ENCODE results near the gene ACTG2. TPM values are rescaled to one million over a fixed set of nuclear protein-coding genes. Genes with fewer than 3 reads are reported as not detected.

Gene ACTG2
- total RNA-seq, 4 donors from 2014 or later, result 171 to 1,273 (median 578) TPM

DNA sequence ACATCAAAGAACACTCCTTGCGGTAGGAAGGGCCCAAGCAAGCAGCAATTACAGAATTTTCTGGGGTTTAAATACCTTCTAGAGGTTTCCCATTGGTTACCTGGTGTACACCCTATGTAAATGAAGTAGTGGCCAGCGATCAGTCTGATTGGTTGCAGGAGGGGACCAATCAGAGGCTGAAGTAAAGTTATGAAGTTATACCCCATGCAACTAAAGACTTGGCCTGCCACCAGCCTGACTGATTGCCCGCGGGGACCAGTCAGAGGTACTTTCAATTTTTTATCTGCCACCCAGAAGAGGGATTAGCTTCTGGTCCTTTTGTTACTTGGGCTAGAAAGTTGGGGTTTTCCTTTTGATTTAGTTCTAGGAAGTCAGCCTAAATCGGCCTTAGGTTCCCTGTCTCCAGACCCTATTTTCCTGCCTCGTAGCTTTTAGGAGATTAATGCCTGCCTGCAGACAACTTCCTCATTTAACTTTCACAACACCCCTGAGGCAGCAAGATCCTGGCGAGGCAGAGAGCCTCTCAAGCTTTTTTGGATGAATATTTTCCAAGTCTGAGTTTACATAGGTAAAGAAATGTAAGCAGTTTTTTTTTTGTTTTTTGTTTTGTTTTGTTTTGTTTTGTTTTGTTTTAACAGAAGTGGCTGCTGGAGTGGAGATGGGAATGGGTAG, 32.4 kb downstream of the ACTG2 start:
- H3K4me3 ChIP-seq, result no peak overlapping the region
- no peaks in the 10 kb centered on the region for H3K36me3 ChIP-seq
- TF ChIP-seq, protein P1, sequence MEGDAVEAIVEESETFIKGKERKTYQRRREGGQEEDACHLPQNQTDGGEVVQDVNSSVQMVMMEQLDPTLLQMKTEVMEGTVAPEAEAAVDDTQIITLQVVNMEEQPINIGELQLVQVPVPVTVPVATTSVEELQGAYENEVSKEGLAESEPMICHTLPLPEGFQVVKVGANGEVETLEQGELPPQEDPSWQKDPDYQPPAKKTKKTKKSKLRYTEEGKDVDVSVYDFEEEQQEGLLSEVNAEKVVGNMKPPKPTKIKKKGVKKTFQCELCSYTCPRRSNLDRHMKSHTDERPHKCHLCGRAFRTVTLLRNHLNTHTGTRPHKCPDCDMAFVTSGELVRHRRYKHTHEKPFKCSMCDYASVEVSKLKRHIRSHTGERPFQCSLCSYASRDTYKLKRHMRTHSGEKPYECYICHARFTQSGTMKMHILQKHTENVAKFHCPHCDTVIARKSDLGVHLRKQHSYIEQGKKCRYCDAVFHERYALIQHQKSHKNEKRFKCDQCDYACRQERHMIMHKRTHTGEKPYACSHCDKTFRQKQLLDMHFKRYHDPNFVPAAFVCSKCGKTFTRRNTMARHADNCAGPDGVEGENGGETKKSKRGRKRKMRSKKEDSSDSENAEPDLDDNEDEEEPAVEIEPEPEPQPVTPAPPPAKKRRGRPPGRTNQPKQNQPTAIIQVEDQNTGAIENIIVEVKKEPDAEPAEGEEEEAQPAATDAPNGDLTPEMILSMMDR (IDR thresholded peaks at IDR 0.05), result no peak
- no peak for TF ChIP-seq POLR2A (IDR thresholded peaks at IDR 0.05)
- no peaks in the 10 kb centered on the region for H3K9me3 ChIP-seq
- H3K4me1 ChIP-seq, result peaks cover 0 to 13% of the 10 kb centered on the region in 2 donors
- H3K27me3 ChIP-seq, result no peaks in the 10 kb centered on the region
- H3K27ac ChIP-seq, result no peak overlapping the region
- no peak for DNase-seq
- intact Hi-C loops (cut with DNase I; ENCODE audit: low total_unique reads), result no loop called here

DNA sequence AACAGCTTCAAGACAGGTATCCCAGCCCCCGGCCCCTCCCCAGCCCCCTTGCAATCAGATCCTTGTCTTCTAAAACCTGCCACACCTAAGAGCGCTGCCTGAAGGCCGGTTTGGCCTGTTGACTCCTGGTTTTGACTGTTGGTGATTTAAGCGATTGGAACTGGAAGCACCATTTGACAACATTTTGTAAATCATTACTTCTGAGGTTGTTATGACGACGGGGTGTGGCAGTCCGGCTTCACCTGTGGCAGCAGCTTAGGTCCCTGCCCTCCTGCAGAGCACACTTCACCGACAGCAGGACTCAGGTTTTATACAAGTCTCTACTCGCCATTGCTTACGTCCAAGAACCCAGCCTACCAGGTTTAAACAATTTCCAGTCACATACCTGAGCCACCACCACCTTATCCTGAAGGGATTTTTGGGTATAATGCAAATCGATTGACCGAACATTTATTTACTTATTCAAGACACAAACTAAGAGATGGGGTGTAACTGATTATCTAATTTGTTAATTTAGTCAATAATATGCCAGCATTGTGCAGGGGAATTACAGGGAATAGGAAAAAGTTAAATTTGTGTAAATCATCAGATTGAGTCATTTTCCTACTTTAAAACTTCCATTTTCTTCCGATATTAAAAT, 33.2 kb downstream of the ACTG2 start:
- intact Hi-C loops (cut with DNase I; ENCODE audit: low total_unique reads), result no loop called here
- H3K4me1 ChIP-seq, result peaks cover 0 to 13% of the 10 kb centered on the region in 2 donors
- peak overlapping the region; percentile 87 to 93 for H3K4me3 ChIP-seq
- TF ChIP-seq, protein P1 (IDR thresholded peaks at IDR 0.05), result no peak
- no peak for TF ChIP-seq POLR2A (IDR thresholded peaks at IDR 0.05)
- peak overlapping the region; percentile 93 to 97 for H3K27ac ChIP-seq
- H3K27me3 ChIP-seq, result no peaks in the 10 kb centered on the region
- H3K9me3 ChIP-seq, result no peaks in the 10 kb centered on the region
- H3K36me3 ChIP-seq, result no peaks in the 10 kb centered on the region
- no peak for DNase-seq

DNA sequence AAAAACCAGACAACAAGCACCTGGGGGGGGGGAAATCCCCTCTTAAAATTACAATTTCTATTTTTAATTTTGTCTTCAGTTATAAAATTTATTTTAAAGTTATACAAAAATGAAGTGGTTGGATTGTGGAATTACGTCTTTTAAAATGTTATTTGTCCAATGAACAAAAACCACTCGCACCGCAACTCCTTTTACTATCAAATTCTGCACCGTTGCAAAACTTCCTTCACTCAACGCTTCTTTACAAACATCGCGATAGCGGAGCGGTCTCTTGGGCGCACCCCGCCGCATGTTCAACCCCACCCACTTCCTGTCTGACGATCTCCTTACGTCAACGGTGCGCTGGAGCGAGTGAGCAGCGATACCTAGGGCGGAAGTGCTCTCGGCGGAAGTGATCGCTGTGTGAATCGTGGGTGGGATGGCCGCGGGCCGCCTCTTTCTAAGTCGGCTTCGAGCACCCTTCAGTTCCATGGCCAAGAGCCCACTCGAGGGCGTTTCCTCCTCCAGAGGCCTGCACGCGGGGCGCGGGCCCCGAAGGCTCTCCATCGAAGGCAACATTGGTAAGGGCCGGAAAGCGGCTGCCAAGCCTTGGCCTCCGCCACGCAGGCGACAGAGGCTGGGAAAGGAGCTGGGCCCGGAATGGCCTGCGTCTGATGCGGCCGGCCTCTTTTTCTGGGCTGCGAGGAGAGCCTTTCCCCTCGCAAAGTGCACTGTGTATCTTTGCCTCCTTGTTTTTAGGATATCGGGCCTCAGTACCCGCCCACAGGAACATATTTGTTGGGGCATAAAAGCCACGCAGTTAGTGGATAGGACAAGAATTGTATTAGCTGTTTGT, 33.9 kb downstream of the ACTG2 start, which contains the start of gene DGUOK:
DGUOK (plus strand) TSS at position 388 of the 835 bp plus-strand sequence; CDS start at position 419, 31 bp downstream.
- H3K4me3 ChIP-seq, result peak within 1 kb of the TSS; percentile 87 to 93
- TF ChIP-seq, protein P1 (IDR thresholded peaks at IDR 0.05), result peak in 1 of 4 experiments; percentile 27
- TF ChIP-seq POLR2A (IDR thresholded peaks at IDR 0.05), result peak; percentile 93 to 94
- DNase-seq, result peak; percentile 97 to 99
- H3K27me3 ChIP-seq, result no peaks in the 10 kb centered on the region
- H3K4me1 ChIP-seq, result peaks cover 0 to 13% of the 10 kb centered on the region in 2 donors
- H3K9me3 ChIP-seq, result no peaks in the 10 kb centered on the region
- no peaks in the 10 kb centered on the region for H3K36me3 ChIP-seq
- peak within 1 kb of the TSS; percentile 93 to 97 for H3K27ac ChIP-seq
- intact Hi-C loops (cut with DNase I; ENCODE audit: low total_unique reads), result no loop called here

DNA sequence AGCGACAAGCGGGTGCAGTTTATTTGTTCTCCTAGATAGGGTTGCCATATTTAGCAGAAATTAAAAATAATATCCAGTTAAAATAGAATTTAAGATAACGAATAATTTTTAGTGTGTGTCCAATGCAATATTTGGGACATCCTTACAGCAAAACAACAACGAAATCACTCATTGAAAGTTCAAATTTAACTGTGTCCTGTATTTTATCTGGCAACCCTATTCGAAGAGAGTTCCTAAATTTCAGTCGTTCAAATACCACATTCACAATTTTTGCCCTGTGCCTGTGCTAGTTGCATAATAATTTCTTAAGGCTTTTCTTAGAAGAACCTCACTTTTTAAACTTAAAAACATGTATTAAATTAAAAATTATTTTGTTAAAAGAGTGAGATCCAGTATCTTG, 34.5 kb downstream of the ACTG2 start:
- H3K27ac ChIP-seq, result peak overlapping the region; percentile 93 to 97
- TF ChIP-seq, protein P1 (IDR thresholded peaks at IDR 0.05), result no peak
- H3K36me3 ChIP-seq, result no peaks in the 10 kb centered on the region
- H3K4me3 ChIP-seq, result peak overlapping the region; percentile 87 to 93
- DNase-seq, result no peak
- no peaks in the 10 kb centered on the region for H3K9me3 ChIP-seq
- intact Hi-C loops (cut with DNase I; ENCODE audit: low total_unique reads), result no loop called here
- peaks cover 0 to 13% of the 10 kb centered on the region in 2 donors for H3K4me1 ChIP-seq
- no peaks in the 10 kb centered on the region for H3K27me3 ChIP-seq

Data from uterus (tissue), 4 donors.